ENCODE data around the gene TLR10.

Gene TLR10

DNA sequence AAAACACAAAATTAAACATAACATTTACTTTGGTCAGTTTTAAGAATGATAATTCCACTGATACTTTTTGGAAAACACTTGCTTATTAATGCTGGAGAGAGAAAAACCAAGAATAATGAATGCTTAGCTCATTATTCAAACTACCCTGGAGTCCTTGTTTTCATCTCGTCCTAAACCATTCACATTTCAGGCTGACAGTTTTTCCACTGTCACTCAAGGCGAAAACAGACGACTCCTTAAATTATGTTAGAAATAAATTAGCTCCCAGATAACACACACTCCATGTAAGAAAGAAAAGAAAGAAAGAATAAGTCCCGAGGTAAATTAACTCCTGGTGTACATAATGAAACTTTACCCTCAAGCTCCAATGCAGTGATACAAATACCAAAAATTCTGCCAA is 33.5 kb downstream of the TLR10 start:
- H3K9me3 Mint-ChIP-seq = peaks cover 18% of the 10 kb centered on the region
- H3K4me3 Mint-ChIP-seq = no peak overlapping the region
- peak overlapping the region in 1 of 3 experiments; percentile 24 for H3K27ac Mint-ChIP-seq
- TF ChIP-seq, protein P1, sequence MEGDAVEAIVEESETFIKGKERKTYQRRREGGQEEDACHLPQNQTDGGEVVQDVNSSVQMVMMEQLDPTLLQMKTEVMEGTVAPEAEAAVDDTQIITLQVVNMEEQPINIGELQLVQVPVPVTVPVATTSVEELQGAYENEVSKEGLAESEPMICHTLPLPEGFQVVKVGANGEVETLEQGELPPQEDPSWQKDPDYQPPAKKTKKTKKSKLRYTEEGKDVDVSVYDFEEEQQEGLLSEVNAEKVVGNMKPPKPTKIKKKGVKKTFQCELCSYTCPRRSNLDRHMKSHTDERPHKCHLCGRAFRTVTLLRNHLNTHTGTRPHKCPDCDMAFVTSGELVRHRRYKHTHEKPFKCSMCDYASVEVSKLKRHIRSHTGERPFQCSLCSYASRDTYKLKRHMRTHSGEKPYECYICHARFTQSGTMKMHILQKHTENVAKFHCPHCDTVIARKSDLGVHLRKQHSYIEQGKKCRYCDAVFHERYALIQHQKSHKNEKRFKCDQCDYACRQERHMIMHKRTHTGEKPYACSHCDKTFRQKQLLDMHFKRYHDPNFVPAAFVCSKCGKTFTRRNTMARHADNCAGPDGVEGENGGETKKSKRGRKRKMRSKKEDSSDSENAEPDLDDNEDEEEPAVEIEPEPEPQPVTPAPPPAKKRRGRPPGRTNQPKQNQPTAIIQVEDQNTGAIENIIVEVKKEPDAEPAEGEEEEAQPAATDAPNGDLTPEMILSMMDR (IDR thresholded peaks at IDR 0.05; ENCODE audit: unreplicated experiment in 3 of 3) = no peak
- H3K4me1 Mint-ChIP-seq = peaks cover 4% of the 10 kb centered on the region
- no peaks in the 10 kb centered on the region for H3K27me3 Mint-ChIP-seq (ENCODE audit: low read depth)
- peaks cover 4% of the 10 kb centered on the region for H3K36me3 Mint-ChIP-seq (ENCODE audit: low read depth)

DNA sequence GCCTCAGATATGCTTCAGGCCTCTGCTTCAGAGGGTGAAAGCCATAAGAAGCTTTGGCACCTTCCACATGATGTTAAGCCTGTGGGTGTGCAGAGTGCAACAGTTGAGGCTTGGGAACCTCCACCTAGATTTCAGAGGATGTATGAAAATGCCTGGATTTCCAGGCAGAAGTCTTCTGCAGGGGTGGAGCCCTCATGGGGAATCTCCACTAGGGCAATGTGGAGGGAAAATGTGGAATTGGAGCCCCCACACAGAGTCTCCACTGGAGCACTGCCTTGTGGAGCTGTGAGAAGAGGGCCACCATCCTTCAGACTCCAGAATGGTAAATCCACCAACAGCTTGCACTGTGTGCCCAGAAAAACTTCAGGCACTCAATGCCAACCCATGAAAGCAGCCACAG is 35.2 kb downstream of the TLR10 start:
- Mint-ChIP-seq H3K4me3 (no peak overlapping the region), H3K27ac (no peak overlapping the region), H3K36me3 (ENCODE audit: low read depth) (peaks cover 4% of the 10 kb centered on the region), H3K4me1 (peaks cover 11% of the 10 kb centered on the region), H3K27me3 (ENCODE audit: low read depth) (no peaks in the 10 kb centered on the region), H3K9me3 (peaks cover 18% of the 10 kb centered on the region)
- TF ChIP-seq, protein P1 (IDR thresholded peaks at IDR 0.05; ENCODE audit: unreplicated experiment in 3 of 3) = no peak

DNA sequence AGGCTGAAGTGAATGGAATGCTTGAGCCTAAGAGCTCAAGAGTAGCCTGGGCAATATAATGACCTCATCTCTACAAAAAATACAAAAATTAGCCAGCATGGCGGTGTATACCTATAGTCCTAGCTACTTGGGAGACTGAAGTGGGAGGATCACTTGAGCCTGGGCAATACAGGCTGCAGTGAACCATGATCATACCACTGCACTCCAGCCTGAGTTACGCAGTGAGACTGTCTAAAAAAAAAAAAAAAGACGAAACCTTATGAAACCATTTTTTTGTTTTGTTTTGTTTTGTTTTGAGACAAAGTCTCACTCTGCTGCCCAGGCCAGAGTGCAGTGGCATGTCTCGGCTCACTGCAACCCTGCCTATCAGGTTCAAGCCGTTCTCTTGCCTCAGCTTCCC is 36.9 kb downstream of the TLR10 start:
- Mint-ChIP-seq H3K27ac (no peak overlapping the region), H3K9me3 (peaks cover 18% of the 10 kb centered on the region), H3K36me3 (ENCODE audit: low read depth) (peaks cover 4% of the 10 kb centered on the region), H3K4me3 (no peak overlapping the region), H3K4me1 (peaks cover 9% of the 10 kb centered on the region), H3K27me3 (ENCODE audit: low read depth) (peaks cover 3% of the 10 kb centered on the region)
- TF ChIP-seq, protein P1 (IDR thresholded peaks at IDR 0.05; ENCODE audit: unreplicated experiment in 3 of 3) = no peak

DNA sequence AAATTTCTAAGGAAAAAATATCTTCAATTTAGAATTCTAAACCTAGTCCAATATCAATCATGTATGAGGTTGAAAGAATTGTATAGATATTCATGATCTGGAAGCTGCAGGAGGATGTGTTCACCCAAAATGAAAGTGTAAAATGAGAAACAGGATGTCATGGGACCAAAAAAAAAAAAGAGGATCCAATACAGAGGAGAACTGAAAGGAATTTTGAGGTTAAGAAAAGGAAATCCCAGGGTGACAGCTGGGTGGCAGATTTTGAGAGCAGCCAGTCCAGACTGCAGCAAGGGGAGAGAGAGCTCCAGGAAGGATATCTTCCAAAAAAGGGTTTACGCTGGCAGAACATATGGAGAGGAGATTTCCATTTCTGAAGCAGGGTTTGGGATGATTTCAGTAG is 38.9 kb downstream of the TLR10 start:
- peaks cover 9% of the 10 kb centered on the region for H3K4me1 Mint-ChIP-seq
- no peak overlapping the region for H3K27ac Mint-ChIP-seq
- H3K36me3 Mint-ChIP-seq (ENCODE audit: low read depth) = peaks cover 4% of the 10 kb centered on the region
- peaks cover 15% of the 10 kb centered on the region for H3K9me3 Mint-ChIP-seq
- peaks cover 3% of the 10 kb centered on the region for H3K27me3 Mint-ChIP-seq (ENCODE audit: low read depth)
- no peak overlapping the region for H3K4me3 Mint-ChIP-seq
- TF ChIP-seq, protein P1 (IDR thresholded peaks at IDR 0.05; ENCODE audit: unreplicated experiment in 3 of 3) = no peak

DNA sequence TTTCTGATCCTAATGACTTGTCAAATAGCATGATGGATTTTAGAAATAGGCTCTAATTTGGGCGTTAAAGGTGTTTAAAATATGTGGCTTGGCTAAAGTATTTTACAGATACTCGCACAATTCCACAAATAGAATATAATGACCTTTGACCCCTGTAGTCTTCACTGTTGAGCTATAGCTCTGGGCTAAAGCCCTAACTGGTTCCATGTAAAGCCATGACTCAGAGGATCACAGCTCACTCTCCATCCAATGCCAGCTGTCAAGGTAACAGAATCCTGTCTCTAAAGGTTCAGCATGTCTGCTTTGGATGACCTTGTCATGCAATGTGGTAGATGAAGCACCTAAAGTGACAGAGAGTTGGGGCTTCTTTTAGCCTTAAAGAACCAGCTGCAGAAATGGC is 42.5 kb downstream of the TLR10 start:
- Mint-ChIP-seq H3K27me3 (ENCODE audit: low read depth) (peaks cover 3% of the 10 kb centered on the region), H3K4me3 (no peak overlapping the region), H3K36me3 (ENCODE audit: low read depth) (no peaks in the 10 kb centered on the region), H3K4me1 (peaks cover 12% of the 10 kb centered on the region), H3K9me3 (no peaks in the 10 kb centered on the region), H3K27ac (no peak overlapping the region)
- TF ChIP-seq, protein P1 (IDR thresholded peaks at IDR 0.05; ENCODE audit: unreplicated experiment in 3 of 3) = no peak

DNA sequence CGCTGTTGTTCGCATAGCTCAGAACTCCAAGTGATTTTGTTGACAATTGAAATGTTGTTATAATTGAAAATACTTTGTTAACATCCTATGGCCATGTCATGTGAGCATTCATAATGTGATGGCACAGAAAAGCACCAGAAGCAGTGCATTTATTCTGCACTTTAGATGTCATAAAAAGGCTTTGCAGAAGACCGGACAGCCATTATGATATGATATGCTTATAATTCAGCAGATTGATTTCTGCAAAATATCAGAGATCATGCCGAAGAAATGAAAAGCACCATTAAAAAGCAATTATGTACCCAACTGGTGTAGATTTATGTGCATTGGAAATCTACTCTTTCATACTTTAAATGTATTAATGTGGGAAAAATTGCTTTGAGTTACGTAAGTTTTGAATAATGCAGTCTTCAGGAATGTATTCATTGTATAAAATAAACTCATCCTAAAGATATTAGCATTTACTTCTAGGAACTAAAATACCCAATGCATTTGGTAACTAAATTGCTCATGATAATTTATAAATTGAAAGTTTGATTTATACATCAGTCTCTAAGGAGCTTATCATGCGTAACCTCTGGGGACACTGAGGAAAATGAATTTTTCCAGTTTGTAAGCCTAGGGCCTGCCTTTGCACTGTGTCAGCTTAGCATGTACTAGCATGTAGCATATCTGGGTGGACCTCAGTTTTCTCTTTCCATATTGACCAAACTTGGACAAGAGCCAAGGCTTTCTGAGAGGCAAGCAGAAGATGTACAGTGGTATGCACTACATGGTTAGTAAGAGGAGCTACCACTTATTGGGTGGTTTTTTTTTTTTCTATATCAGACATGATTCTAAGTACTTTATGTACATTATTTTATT is 43.6 kb downstream of the TLR10 start:
- Mint-ChIP-seq H3K36me3 (ENCODE audit: low read depth) (no peaks in the 10 kb centered on the region), H3K9me3 (no peaks in the 10 kb centered on the region), H3K4me1 (peaks cover 11% of the 10 kb centered on the region)

More for the DNA sequence above, 43.6 kb downstream of the TLR10 start:
- Mint-ChIP-seq H3K27ac (no peak overlapping the region), H3K27me3 (ENCODE audit: low read depth) (peaks cover 3% of the 10 kb centered on the region), H3K4me3 (no peak overlapping the region)
- TF ChIP-seq, protein P1 (IDR thresholded peaks at IDR 0.05; ENCODE audit: unreplicated experiment in 3 of 3) = no peak
